GM12801 (cell line): ENCODE measurements around the gene DCTD.

Experiments used
- CTCF ChIP-seq: IDR thresholded peaks from one replicate; pipeline ENCODE4 v1.5.1; 2011; ENCODE audit warnings: control low read depth; ENCODE audit not compliant: insufficient read length; ENCODE audit errors: extremely low read depth

Gene DCTD

GRCh38 chr4:182897601-182898478 is 19.3 kb downstream of the DCTD start:
- TF ChIP-seq CTCF: no peak

- TF ChIP-seq CTCF: no peak
These were observed 20.8 kb downstream of the DCTD start for GRCh38 chr4:182896421-182896820.

- no peak for TF ChIP-seq CTCF
These were observed 21.3 kb downstream of the DCTD start for GRCh38 chr4:182895791-182896292.

- no peak for TF ChIP-seq CTCF
These were observed 22.4 kb downstream of the DCTD start for GRCh38 chr4:182894681-182895275.

GRCh38 chr4:182893474-182894080 is 23.6 kb downstream of the DCTD start:
- TF ChIP-seq CTCF: no peak

GRCh38 chr4:182893047-182893446 is 24.1 kb downstream of the DCTD start:
- no peak for TF ChIP-seq CTCF

GRCh38 chr4:182890202-182890601 is 27.0 kb downstream of the DCTD start:
- TF ChIP-seq CTCF: no peak
